HL-60 (cell line): ENCODE results near the gene SOCS7.

Experiments
- DNase-seq, 2 experiments: peaks; one replicate each; pipeline ENCODE4 v3.0.0-alpha.2; 2010 to 2020; ENCODE audit warnings: low read depth in 1 of 2, low spot score in 1 of 2
- H3K27ac ChIP-seq: fragments of 250-450 bp; sonication (Bioruptor Pico); replicated peaks from 2 replicates; pipeline ENCODE4 v1.5.1; 2020; ENCODE audit warnings: mild to moderate bottlenecking, moderate library complexity
- H3K27me3 ChIP-seq: fragments of 250-450 bp; sonication (Bioruptor Pico); 2 replicates; pipeline ENCODE4 v1.5.1; 2021; ENCODE audit warnings: mild to moderate bottlenecking, moderate library complexity; ENCODE audit not compliant: insufficient read depth, poor library complexity, severe bottlenecking
- H3K4me3 ChIP-seq: replicated peaks from 2 replicates; pipeline ENCODE4 v1.5.1; 2011; ENCODE audit warnings: mild to moderate bottlenecking, control low read depth, low read length; ENCODE audit not compliant: insufficient read depth
- CTCF ChIP-seq: IDR thresholded peaks from one replicate; pipeline ENCODE4 v1.5.1; 2011; ENCODE audit warnings: low read length, control low read depth, inconsistent platforms; ENCODE audit not compliant: insufficient read depth
- GABPA ChIP-seq: IDR thresholded peaks from 2 replicates; pipeline ENCODE4 v1.6.1; 2012; ENCODE audit warnings: low read depth
- POLR2AphosphoS5 ChIP-seq: IDR thresholded peaks from 2 replicates; pipeline ENCODE4 v1.6.1; 2012; ENCODE audit warnings: low read depth
- REST ChIP-seq: IDR thresholded peaks from 2 replicates; pipeline ENCODE4 v1.6.1; 2012; ENCODE audit warnings: low read depth; ENCODE audit not compliant: insufficient replicate concordance
- SPI1 ChIP-seq: IDR thresholded peaks from 2 replicates; pipeline ENCODE4 v1.6.1; 2012; ENCODE audit warnings: low read depth, mild to moderate bottlenecking, borderline replicate concordance

The SOCS7 gene

GRCh38 chr17:38327936-38328335 is 23.7 kb upstream of the SOCS7 start:
- Histone ChIP-seq H3K27ac (no peak overlapping the region), H3K4me3 (no peak overlapping the region), H3K27me3 (no peaks in the 10 kb centered on the region)
- DNase-seq, result no peak
- TF ChIP-seq GABPA (no peak), REST (no peak), CTCF (no peak), SPI1 (no peak), POLR2AphosphoS5 (no peak)

- H3K4me3 ChIP-seq, result no peak overlapping the region
- no peak for TF ChIP-seq REST
- no peak for TF ChIP-seq POLR2AphosphoS5
- no peak for TF ChIP-seq SPI1
- no peak for TF ChIP-seq CTCF
- TF ChIP-seq GABPA, result no peak
- no peak for DNase-seq
- H3K27ac ChIP-seq, result no peak overlapping the region
- no peaks in the 10 kb centered on the region for H3K27me3 ChIP-seq
Observed at GRCh38 chr17:38328620-38329019, 23.0 kb upstream of the SOCS7 start.

- H3K4me3 ChIP-seq, result no peak overlapping the region
- no peak for DNase-seq
- TF ChIP-seq CTCF (no peak), REST (no peak), GABPA (no peak), SPI1 (no peak), POLR2AphosphoS5 (no peak)
- H3K27me3 ChIP-seq, result no peaks in the 10 kb centered on the region
- H3K27ac ChIP-seq, result no peak overlapping the region
Observed at GRCh38 chr17:38329284-38329683, 22.4 kb upstream of the SOCS7 start.
